NCI-H2227 (cell line): ENCODE data around the gene FSTL4.
A peak's percentile ranks its signal among the peaks of the same experiment; 100 is the strongest.

ENCODE experiments used
- DNase-seq: peaks from one replicate; lab custom pipeline; 2025; ENCODE audit not compliant: unreplicated experiment; lab: John Stamatoyannopoulos, UW

The FSTL4 gene

DNA sequence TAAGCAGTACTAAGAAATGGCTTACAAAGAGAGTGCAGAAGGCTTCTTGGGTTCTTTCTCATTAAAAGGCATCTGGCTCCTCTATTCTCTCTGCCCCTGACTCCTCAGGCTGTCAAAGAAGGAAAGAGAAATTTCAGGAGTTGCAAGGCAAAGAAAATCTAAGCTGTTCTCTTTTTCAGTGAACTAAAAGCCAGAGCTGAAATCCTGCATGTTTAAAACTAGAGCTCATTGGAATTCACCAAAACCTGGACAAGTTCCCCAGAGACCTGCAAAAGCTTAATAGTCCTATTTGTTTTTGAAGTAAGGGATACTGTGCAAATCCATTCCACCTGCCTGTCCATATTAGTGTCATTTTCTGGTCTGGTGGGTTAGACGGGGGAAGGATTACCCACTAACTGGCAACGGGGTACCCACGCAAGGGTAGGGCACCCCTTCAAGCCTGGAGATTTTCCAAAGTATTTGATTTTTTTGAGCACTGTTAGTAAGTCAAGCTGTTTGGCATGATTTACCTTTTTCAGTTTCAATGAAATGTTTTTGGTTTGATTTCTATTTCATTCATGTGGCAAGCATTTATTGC lies 179.3 kb downstream of the FSTL4 start:
- no peak for DNase-seq

DNA sequence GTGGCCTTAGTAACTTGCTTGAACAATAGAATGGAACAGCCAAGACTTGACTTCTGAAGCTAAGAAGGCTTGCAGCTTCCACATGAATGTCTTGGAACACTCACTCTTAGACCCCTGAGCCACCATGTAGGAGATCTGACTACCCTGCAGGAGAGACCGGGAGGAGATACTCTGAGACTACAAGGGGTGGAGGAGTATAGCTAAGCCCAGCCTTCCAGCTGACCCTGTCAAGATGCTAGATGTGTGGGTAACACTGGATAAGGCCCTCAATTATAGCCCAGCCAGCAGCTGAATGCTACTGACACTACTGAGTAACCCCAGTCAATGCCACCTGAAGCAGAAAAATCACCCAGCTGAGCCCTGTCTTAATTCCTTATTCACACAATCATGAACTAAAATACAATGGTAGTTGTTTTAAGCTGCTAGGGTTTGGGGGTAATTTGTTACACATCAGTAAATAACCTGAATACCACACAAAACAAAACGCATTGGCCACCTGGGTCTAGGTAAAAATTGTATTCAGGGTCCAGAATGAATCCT lies 180.9 kb downstream of the FSTL4 start:
- no peak for DNase-seq

DNA sequence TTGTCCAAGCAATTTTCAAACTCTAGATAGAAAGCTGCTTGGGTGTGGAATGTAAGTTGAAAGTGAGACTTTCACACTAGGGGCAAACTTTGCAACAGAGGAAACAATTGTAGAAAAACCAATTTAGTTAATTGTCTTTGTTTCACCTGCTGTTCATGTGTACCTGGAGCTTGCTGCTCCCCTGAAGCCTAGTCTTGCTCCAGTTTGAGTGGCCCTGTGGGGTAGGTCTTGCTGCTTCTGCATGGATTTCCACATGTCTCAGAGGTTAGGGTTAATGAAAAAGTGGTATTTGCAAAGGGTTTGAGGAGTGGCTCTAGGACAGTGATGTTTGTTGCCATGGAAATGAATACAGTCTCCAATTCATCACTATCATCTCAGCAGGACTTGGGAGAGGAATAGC lies 182.2 kb downstream of the FSTL4 start:
- peak; percentile 20 for DNase-seq

DNA sequence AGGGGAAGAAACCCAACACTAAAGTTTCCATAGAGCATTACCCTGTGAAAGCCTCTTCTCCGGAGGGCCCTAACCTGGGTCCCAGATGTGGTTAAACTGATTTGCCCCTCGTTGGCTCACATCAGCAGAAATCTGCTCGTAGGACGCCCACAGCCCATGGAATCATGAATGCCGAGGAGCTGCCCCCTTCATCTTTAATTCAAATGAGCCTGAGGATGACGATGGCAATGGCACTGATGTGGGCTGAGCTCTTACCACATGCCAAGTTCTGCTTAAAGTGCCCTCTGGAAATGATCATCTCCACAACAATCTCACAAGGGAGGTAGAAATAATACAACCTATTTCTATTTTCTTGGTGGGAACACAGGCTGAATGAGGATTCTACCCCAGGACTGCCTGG lies 183.3 kb downstream of the FSTL4 start:
- no peak for DNase-seq

DNA sequence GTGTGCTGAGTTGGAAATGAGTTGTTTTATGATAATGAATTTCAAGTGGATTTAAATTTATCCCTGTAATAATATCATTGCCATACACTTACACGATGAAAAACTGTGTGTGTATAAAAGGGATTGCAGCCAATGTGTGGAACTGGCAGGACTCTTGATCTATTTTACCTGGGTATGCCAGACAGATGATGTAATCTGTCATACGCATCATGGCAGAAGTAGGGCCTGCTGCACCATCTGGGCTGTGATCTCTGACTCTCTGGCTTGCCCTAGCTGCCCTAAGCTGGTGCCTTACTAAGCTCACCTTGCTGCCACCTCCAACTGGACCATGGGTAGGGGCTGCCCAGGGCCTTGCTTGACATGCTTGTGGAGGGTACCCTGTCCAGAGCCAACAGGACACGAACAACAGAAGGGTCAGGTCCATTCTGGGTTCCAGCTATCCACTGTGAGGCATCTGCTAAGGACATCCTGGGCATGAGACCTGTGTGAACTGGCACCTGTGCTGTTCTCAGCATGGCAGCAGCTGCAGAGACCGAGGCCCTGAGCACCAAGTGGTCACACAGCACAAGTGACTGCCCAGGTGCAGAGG lies 184.2 kb downstream of the FSTL4 start:
- DNase-seq = no peak

DNA sequence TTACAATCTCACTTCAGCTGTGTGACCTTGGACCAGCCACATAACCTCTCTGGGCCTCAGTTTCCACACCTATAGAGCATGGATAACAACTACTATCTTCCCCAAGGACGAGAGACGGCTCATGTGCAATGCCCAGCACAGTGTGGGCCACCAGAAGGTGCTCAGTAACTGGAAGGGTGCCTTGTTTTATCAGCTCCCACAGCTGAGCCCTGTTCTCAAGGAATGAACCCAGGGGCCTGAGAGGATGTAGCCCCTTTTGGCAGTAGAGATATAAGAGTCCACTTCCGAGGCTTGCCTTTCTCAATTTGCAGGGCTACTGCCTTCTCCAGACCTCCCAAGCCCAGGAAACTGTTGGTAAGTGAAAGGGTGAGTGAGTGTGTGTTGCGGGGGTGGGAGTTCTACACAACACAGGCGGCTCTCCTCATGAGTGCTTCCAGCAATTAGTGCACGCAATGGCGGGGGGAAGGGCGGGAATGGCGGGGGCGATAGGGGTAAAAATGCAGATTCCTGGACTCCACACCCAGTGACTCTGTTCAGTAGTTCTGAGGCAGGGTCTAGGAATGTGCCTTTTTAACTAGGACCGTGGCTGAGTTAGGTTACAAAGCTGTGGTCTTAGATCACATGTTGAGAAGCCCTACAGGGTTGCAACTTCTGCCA lies 185.1 kb downstream of the FSTL4 start:
- no peak for DNase-seq

DNA sequence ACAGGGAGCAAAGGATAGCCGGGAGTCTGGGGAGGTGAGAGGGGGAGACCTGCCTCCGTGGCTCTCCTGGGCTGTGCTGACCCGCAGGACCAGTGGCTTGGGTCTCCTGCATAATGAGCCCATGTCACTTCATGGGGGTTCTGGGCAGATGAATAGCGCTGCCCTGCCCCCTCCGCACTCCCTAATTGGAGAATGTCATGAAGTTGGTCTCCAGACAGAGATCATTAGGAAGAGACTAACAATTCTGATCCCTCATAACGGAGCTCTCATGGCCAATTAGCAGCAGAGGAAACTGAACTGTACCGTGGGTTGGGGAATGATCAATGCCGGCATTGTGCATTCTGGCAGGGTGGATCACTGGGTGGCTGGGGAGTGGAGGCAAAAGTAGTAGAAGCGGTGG lies 186.1 kb downstream of the FSTL4 start:
- DNase-seq = no peak

DNA sequence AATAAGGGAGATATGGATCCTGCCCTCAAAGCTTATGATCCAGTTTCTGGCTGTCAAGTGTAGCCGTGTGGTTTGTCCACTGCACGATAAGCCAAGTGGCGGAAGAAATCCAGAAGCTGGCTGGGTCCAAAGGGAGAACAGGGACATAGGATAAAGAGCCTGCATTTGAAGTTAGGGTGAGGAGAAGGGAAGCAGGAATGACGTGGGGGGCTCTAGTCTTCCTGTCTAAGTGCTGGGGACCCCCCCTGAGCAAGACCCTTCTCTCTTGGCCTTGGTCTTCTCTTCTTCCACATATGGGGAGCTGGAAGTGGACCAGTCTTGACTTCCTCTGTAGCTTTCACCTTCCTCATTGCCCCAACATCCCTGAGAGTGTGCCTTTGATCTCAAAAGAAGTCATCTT lies 186.6 kb downstream of the FSTL4 start:
- DNase-seq = no peak

DNA sequence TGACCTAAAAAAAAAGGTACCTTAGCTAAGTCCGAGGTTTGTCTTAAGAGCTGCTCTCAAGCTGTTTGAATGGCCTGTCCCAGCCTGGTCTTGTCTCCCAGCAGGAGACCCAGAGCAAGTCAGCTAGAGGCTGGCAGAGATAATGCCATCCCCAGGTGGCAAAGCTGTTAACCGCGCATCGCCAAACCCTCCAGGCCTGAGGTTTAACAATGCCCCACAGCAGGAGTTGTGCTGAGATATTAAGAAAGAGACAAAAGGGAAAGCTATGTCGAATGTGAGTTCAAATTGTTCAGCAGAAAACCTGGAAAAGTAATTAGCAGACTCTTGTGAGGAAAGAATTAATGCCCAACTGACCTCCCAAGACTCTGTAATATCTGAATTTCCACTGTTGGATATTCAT lies 187.1 kb downstream of the FSTL4 start:
- peak; percentile 37 for DNase-seq

DNA sequence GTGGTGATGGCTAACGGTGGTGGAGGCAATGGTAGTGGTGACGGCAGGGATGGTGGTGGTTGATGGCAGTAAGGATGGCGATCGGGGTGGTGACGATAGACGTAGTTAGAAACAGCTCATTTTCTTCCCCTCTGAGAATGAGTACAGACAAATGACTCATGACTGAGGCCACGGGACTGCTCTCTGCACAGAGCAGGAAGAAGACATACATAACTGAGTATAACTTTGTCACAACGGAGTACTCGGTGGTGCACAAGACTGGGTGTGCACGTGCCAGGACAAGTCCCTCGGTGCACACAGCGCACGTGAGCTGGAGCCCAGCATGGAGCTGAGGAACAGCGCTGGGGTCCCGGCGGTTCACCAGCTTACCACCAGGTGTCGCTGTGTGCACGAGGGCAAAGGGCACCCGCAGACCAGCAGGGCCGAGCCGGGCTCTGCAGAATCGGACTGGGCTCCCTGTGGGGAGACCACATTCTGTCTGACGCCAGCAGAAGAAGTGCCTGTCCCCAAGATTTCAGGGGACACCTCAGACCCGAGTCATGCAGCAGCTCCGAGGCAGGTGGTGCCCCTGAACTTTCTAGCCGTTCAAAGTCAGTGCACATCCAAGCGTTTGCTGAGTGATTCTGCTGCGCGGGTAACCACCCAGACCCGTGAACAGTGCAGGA lies 188.6 kb downstream of the FSTL4 start:
- DNase-seq = no peak

DNA sequence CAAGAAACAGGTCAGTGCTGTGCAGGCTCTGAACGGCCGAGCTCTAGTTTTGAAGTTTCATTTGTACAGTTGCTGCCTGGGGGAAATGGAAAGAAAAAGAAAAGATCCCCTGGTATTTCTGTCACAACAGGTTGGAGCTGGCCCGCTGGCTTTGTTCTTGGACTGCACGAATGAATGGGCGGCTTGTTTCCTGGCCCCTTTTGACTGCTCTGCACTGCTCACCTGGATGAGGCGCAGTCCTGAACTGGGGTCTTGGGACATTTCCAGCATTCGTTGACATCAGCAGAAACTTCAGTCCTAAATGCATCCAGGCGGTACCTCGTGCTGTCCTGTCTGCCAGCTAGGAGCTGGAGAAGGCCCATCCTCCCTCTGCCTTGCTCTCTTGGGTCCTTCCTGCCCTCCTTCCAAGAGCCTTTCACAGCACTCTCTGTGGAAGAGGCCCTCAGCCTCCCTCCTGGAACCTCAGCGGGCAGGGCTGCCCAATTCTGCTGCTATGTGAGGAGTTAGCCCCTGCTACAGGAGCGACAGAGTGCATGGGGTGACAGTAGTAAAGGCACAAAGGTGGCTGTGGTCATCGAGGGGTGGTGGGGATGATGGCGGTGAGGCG lies 189.2 kb downstream of the FSTL4 start:
- DNase-seq = no peak

DNA sequence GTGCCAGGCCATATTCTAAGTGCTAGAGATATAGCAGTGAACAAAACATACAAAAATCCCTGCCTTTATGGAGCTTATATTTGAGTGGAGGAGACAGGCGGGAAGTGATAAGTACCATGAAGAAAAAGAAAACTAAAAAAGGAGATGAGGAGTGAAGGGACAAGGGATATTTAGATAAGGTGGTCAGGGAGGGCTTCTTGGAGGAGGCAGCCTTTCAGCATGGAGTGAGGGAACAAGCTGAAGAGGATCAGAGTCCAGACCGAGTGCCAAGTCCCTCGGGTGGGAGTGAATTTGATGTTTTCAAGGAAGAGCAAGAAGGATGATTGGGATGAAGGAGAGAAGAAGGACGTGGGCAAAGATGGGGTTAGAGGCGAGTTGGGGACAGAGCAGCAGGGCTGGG lies 190.5 kb downstream of the FSTL4 start:
- no peak for DNase-seq

DNA sequence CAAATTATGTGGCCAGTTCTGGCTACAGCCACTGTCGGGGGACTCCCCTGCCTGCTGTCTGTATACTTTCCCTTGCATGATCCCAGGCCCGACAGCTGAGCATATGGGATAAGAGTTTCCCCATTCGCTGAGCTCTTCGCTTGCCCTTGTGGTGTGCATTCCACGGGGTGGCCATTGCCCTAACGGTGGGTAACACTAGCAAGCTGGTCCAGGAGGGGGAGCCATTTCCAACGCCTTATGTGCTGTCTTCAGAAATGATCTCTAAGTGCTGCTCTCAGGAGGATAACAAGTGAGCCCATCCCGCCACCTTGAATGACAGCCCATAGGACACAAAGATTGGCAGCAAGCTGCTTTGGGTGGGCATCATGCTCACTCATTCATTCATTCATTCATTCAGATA lies 190.9 kb downstream of the FSTL4 start:
- peak; percentile 10 for DNase-seq

DNA sequence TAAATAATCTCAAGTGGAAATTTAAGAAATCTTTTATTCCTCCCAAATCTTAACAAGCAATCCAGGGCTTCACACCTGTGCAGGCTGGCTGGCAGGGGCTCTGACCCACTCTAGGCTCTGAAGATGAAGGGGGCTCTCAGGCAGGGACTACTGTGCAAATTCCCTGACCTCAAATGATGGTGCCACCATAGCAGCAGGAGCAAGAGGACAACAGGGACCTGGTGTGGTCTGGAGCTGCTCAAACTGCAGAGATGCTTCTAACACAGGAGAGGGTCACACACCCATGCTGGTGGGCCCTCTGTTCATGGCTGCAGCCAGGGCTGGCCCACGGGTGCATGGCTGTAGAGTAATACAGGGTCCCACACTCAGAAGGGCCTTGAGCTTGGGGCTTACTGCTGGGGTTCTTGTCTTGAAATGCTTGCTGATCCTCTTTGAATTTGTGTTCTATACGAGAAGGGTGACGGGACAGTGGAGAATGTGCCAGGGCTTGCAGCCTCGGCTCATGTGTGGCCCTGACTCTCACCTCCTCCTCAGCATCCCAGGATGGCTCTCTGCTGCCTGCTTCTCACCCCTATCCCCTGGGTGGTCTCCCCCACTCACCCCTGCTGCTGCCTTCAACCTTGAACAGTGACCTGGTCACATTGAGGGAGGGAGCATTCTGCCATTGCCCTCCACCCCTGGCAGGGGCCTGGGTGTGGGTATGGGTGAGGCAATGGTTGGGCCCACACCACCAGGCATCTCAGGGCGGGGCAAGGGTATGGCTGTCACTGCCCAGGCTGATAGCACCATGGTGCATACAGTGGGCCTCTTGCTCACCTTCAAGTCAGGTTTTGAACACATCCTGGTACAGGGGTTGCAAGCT lies 191.7 kb downstream of the FSTL4 start:
- no peak for DNase-seq

DNA sequence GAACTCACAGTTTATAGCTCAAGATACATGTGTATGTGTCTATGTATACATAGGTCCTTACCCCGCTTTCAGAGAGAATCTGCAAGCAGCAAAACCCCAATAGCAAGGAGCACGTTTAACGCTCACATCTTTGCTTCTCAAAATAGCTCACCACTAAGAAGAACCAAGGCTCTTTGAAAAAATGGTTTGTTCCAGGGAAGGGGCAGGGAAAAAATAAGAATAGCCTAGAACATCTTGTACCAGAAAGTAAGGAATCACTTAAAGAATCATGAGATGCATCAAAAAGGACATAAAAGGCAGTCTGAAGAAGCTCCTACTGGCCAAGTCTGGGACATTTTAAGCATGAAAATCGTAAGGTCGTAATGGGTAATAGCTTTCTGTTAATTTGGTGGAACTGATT lies 196.4 kb downstream of the FSTL4 start:
- DNase-seq = no peak

DNA sequence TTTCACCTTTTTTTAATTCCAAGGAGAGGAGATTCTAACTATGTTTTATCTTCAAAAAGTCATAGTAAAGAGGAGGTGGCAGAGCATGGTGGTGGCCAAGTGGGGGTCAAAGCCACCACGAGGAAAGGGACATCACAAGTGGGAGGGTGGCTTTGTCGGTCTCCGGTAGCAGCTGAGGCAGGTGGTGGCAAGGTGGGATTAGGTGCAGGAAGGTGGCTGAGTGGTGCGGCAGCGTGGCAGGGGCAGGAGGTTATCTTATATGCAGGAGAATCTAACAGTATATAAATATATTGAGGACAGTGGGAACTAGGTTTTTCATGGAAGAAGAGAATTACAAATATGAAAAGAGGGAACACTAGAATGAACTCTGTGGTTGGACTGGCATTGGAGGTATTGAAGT lies 196.8 kb downstream of the FSTL4 start:
- DNase-seq = no peak

DNA sequence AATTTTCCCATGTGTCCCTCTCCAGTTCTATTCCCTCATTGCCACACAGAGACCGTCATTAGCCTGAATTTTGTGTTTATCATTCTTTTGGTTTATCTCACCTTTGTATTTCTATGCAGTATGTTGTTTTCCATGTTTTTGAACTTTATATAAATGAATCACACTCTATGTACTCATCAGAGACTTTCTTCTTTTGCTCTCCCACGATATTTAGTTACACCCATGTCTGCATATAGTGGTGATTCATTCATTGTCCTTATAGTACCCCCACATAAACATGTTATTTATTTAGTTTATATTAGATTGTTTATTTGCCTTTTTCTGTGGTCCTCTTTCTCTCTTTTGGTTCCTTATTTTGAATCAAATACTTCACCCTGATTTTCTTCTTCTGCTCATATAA lies 199.7 kb downstream of the FSTL4 start:
- no peak for DNase-seq

DNA sequence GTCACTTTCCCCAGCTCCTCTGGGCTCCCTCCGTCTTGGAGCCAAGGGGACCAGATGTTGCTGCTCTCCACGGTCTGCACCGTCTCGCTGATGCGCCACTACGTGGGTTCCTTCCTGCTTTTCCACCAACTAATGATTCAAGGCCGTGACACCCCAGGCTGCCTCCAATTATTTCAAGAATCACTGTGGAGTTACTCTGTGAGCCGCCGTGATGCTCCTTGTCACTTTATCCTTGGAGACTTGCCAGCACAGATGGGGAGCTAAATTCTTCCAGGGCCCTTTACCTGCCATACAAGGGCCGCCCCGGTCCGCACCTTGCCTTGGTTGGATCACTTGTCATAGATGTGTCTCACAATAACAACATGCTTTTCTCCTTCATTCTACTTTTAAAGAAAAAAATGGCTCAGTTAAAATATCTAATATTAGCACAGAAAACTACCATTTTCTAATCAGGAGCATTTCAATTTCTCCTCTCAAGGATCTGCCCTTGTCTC lies 202.0 kb downstream of the FSTL4 start:
- DNase-seq = no peak

DNA sequence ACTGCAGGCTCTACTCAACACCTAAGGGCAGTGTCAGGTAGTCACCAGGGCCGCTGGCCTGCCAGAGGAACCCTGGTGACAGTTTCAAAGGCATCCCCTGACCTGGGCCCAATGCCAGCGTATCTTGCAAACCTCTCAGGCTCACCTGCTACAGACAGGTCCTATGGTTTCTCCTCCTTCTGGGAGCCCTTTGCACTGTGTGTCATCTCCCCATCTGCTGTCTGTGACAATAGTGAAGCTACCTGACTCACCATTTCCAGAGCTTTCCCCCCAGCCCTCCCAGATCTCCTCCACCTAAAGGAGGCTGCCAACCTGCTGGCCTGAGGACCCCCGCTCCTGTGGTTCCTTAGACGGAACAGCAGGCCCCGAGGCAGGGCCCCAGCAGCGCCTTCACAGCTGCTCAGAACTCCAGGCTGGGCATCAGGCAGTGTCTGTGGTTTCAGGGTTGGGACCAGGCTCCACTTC lies 203.1 kb downstream of the FSTL4 start:
- no peak for DNase-seq

DNA sequence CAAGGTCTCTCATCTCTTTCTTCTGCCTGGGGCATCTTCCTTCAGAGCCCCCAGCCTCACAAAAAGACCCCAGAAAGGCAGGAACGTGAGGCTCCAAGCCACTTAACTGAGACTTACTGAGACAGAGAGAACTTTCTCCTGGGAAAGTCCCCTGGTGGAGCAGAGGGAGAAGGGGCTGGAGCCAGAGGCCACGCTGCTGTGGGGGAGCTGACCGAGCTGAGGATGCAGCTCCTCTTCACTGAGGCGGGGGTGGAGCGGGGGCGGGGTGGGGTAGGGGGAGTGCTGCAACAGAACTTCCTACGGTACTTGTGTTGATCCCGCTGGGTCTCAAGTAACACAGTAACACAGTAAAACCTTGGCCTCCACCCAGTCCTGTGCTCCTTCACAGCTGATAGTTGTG lies 204.0 kb downstream of the FSTL4 start:
- DNase-seq = no peak
